CD14-positive monocyte (primary cell): ENCODE measurements around the gene STRIP1. TPM values are rescaled to one million over a fixed set of nuclear protein-coding genes. Genes with fewer than 3 reads are reported as not detected.

Experiments used
- DNase-seq, 3 donors: peaks; one replicate each; pipeline ENCODE4 v3.0.0-alpha.2; 2011 to 2022
- H2AFZ ChIP-seq: 2 replicates; pipeline ENCODE4 v1.6.0; 2012; ENCODE audit warnings: mild to moderate bottlenecking, low read depth, low read length, inconsistent platforms; ENCODE audit not compliant: insufficient read depth, poor library complexity, severe bottlenecking
- H3K27ac ChIP-seq, 2 donors: 1 replicate in 1 of 2; 2 replicates in 1 of 2; pipeline ENCODE4 v1.5.1; 2012 to 2013; ENCODE audit warnings: low read length in 2 of 2, control low read depth in 1 of 2, inconsistent platforms in 1 of 2, low read depth in 1 of 2, mild to moderate bottlenecking in 1 of 2
- H3K27me3 ChIP-seq, 2 donors: one replicate each; pipeline versions ENCODE4 v1.6.0 to v1.6.1; 2011 to 2013; ENCODE audit warnings: low read length in 2 of 2; ENCODE audit not compliant: control insufficient read depth in 2 of 2, insufficient read depth in 2 of 2
- H3K36me3 ChIP-seq, 2 donors: replicated peaks in 1 of 2; 1 replicate in 1 of 2; 2 replicates in 1 of 2; pipeline versions ENCODE4 v1.5.1 to v1.6.1; 2012 to 2013; ENCODE audit warnings: low read length in 2 of 2, control low read depth in 1 of 2, inconsistent platforms in 1 of 2, mild to moderate bottlenecking in 1 of 2; ENCODE audit not compliant: insufficient read depth in 2 of 2, control insufficient read depth in 1 of 2
- H3K4me1 ChIP-seq, 2 donors: 1 replicate in 1 of 2; 2 replicates in 1 of 2; pipeline versions ENCODE4 v1.5.1 to v1.6.1; 2012 to 2013; ENCODE audit warnings: low read length in 2 of 2, control low read depth in 1 of 2, inconsistent platforms in 1 of 2, mild to moderate bottlenecking in 1 of 2, moderate library complexity in 1 of 2; ENCODE audit not compliant: insufficient read depth in 2 of 2, control insufficient read depth in 1 of 2
- H3K4me2 ChIP-seq: replicated peaks from 2 replicates; pipeline ENCODE3; 2012; ENCODE audit warnings: low read length, moderate library complexity, mild to moderate bottlenecking; ENCODE audit not compliant: poor library complexity, severe bottlenecking; ENCODE audit errors: extremely low read depth
- H3K4me3 ChIP-seq, 3 experiments: fragments of 200-600 bp in 1 of 3; sonication (generic) in 1 of 3; replicated peaks in 1 of 3; 1 replicate in 2 of 3; 2 replicates in 1 of 3; pipeline ENCODE4 v1.5.1; 2011 to 2013; ENCODE audit warnings: low read length in 3 of 3, mild to moderate bottlenecking in 3 of 3, control low read depth in 2 of 3, low read depth in 2 of 3, inconsistent platforms in 1 of 3, moderate library complexity in 1 of 3
- H3K79me2 ChIP-seq: 2 replicates; pipeline ENCODE4 v1.6.0; 2012; ENCODE audit warnings: mild to moderate bottlenecking, control low read depth, inconsistent platforms, low read length, moderate library complexity; ENCODE audit not compliant: insufficient read depth
- H3K9ac ChIP-seq: 2 replicates; pipeline ENCODE4 v1.6.0; 2017; ENCODE audit warnings: low read length, mild to moderate bottlenecking; ENCODE audit not compliant: insufficient read depth, poor library complexity, severe bottlenecking
- H3K9me3 ChIP-seq, 2 donors: replicated peaks in 1 of 2; 1 replicate in 1 of 2; 2 replicates in 1 of 2; pipeline versions ENCODE4 v1.5.1 to v1.6.1; 2012 to 2013; ENCODE audit warnings: low read length in 2 of 2, control low read depth in 1 of 2; ENCODE audit not compliant: control insufficient read depth in 1 of 2, insufficient read depth in 1 of 2
- H4K20me1 ChIP-seq: 2 replicates; pipeline ENCODE4 v1.6.0; 2012; ENCODE audit warnings: mild to moderate bottlenecking, low read length, control low read depth, moderate library complexity; ENCODE audit not compliant: insufficient read depth
- H3K27ac Mint-ChIP-seq, 7 donors: one replicate each; pipeline ENCODE4 v1.8.0; 2020; ENCODE audit warnings: mild to moderate bottlenecking in 7 of 7, mixed read lengths in 7 of 7, moderate library complexity in 6 of 7, inconsistent platforms in 2 of 7
- H3K27me3 Mint-ChIP-seq, 3 donors: one replicate each; pipeline ENCODE4 v1.8.0; 2021 to 2022; ENCODE audit warnings: low read depth in 3 of 3, mild to moderate bottlenecking in 3 of 3, mixed read lengths in 3 of 3, moderate library complexity in 3 of 3, inconsistent platforms in 1 of 3
- H3K36me3 Mint-ChIP-seq, 2 donors: one replicate each; pipeline ENCODE4 v1.8.0; 2020; ENCODE audit warnings: mixed read lengths in 2 of 2, inconsistent platforms in 1 of 2, mild to moderate bottlenecking in 1 of 2
- H3K4me1 Mint-ChIP-seq: one replicate; pipeline ENCODE4 v1.8.0; 2020; ENCODE audit warnings: mild to moderate bottlenecking, mixed read lengths
- H3K4me3 Mint-ChIP-seq, 2 donors: one replicate each; pipeline ENCODE4 v1.8.0; 2020; ENCODE audit warnings: mild to moderate bottlenecking in 2 of 2, mixed read lengths in 2 of 2, moderate library complexity in 1 of 2
- H3K9me3 Mint-ChIP-seq, 7 donors: one replicate each; pipeline ENCODE4 v1.8.0; 2020 to 2022; ENCODE audit warnings: mixed read lengths in 7 of 7, mild to moderate bottlenecking in 6 of 7, moderate library complexity in 6 of 7, inconsistent platforms in 2 of 7
- WGBS: methylation state at CpG from one replicate; pipeline ENCODE4 v1.1.5; 2013; ENCODE audit warnings: missing lambda C conversion rate; ENCODE audit not compliant: insufficient coverage; 5-methylcytosine and 5-hydroxymethylcytosine counted together
- intact Hi-C, 2 donors: fragments of 100-400 bp; cut with micrococcal nuclease; formaldehyde crosslinking; loops; one replicate each; pipeline versions ENCODE4 v1.15.0 to v1.15.1; 2023
- polyA plus RNA-seq, 3 donors: library from polyadenylated mRNA; depleted of rRNA in 1 of 3; unstranded in 2 of 3; stranded (reverse) in 1 of 3; fragments of 300-500 nt in 2 of 3; fragments of >200 nt in 1 of 3; fragmentation: Illumina TruSeq in 2 of 3; gene quantifications; 1 replicate in 2 of 3; 2 replicates in 1 of 3; pipeline ENCODE4 v1.2.3, GENCODE V29; 2012 to 2021
- TF ChIP-seq, protein P1 (sequence below): fragments of 200-600 bp; IDR thresholded peaks from one replicate; pipeline ENCODE4 v1.8.0; 2022; ENCODE audit warnings: antibody characterized with exemption, mild to moderate bottlenecking

STRIP1 gene
- polyA plus RNA-seq, 3 donors = 8.9 to 33.6 (median 11.0) TPM

DNA sequence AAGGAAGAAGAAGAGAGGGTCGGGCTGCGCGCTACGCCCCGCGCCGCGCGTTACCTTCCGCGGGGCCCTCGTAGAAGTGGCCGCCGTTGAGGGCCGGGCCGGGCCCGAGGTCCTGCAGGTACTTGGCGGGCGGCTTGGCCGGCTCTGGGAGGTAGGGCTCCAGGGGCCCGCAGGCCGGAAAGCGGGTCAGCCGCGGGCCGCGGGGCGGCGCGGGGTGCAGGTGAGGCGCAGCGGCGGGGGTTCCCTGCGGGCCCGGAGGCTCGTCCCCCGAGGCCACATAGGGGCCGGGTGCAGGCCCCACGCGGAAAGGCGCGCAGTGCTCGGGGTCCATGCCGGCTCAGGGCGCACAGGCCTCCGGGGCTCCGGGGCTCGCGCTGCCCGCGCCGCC, 35.9 kb downstream of the STRIP1 start:
- Histone ChIP-seq H3K27me3 (peaks cover 53 to 75% of the 10 kb centered on the region in 2 donors), H4K20me1 (no peaks in the 10 kb centered on the region), H3K4me2 (no peak overlapping the region), H3K4me3 (no peak overlapping the region), H3K79me2 (no peaks in the 10 kb centered on the region), H3K4me1 (peaks cover 27 to 32% of the 10 kb centered on the region in 2 donors), H3K36me3 (no peaks in the 10 kb centered on the region), H2AFZ (no peak overlapping the region), H3K27ac (no peak overlapping the region), H3K9ac (no peak overlapping the region), H3K9me3 (peaks cover 0 to 27% of the 10 kb centered on the region in 2 donors)
- TF ChIP-seq, protein P1, sequence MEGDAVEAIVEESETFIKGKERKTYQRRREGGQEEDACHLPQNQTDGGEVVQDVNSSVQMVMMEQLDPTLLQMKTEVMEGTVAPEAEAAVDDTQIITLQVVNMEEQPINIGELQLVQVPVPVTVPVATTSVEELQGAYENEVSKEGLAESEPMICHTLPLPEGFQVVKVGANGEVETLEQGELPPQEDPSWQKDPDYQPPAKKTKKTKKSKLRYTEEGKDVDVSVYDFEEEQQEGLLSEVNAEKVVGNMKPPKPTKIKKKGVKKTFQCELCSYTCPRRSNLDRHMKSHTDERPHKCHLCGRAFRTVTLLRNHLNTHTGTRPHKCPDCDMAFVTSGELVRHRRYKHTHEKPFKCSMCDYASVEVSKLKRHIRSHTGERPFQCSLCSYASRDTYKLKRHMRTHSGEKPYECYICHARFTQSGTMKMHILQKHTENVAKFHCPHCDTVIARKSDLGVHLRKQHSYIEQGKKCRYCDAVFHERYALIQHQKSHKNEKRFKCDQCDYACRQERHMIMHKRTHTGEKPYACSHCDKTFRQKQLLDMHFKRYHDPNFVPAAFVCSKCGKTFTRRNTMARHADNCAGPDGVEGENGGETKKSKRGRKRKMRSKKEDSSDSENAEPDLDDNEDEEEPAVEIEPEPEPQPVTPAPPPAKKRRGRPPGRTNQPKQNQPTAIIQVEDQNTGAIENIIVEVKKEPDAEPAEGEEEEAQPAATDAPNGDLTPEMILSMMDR = no peak
- H3K4me3 Mint-ChIP-seq = peak overlapping the region in 1 of 2 donors; percentile 99
- H3K27me3 Mint-ChIP-seq = peaks cover 67 to 87% (median 72%) of the 10 kb centered on the region in 3 donors
- peaks cover 33% of the 10 kb centered on the region for H3K4me1 Mint-ChIP-seq
- WGBS = 2% methylated on average over 47 of the region's 52 CpGs
- no peak overlapping the region for H3K27ac Mint-ChIP-seq
- H3K9me3 Mint-ChIP-seq = peaks cover 0 to 20% (median 9%) of the 10 kb centered on the region in 7 donors
- intact Hi-C loops = no loop called here
- no peak for DNase-seq
- H3K36me3 Mint-ChIP-seq = peaks cover 3 to 18% of the 10 kb centered on the region in 2 donors

DNA sequence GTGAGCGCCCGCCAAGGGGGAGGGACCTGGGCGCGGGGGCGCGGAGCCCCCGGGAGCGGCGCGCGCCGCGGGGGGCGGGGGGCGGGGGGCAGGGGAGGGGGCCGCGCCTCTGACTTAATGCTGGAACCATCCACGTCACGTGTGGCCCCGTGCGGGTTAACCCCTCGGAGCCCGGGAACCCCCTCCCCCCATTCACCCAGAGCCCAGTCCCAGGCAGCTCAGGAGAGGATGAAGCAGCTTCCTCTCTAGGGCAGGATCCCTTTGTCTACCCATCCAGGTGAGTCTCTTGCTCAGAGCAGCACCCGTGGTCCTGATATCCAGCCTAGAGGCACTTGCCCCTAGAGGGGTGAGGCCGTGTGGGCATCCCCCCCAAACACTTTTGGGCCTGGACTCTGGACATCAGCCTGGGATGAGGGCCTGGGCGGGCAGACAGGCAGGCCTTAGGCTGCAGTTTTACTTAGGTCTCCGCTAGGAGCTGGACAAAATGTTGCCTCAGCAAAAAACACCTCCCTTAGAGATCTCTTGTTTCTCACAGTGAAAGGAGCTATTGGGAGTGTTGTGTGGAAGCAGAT, 36.3 kb downstream of the STRIP1 start, which contains the start of gene ALX3:
Gene ALX3 (minus strand): TSS at position 2 of the 572 bp plus-strand sequence. CDS start 60 bp downstream, outside the sequence.
- peaks cover 0 to 27% of the 10 kb centered on the region in 2 donors for H3K9me3 ChIP-seq
- H3K27ac ChIP-seq = no peak within 1 kb of the TSS
- H4K20me1 ChIP-seq = no peaks in the 10 kb centered on the region
- peaks cover 33% of the 10 kb centered on the region for H3K4me1 Mint-ChIP-seq
- H3K27me3 Mint-ChIP-seq = peaks cover 69 to 82% (median 71%) of the 10 kb centered on the region in 3 donors
- no peaks in the 10 kb centered on the region for H3K79me2 ChIP-seq
- H3K4me1 ChIP-seq = peaks cover 27 to 32% of the 10 kb centered on the region in 2 donors
- peaks cover 0 to 20% (median 9%) of the 10 kb centered on the region in 7 donors for H3K9me3 Mint-ChIP-seq
- H2AFZ ChIP-seq = no peak within 1 kb of the TSS
- intact Hi-C loops = no loop called here
- no peak within 1 kb of the TSS for H3K27ac Mint-ChIP-seq
- H3K9ac ChIP-seq = no peak within 1 kb of the TSS
- H3K36me3 Mint-ChIP-seq = peaks cover 3 to 18% of the 10 kb centered on the region in 2 donors
- TF ChIP-seq, protein P1 = no peak
- H3K27me3 ChIP-seq = peaks cover 53 to 70% of the 10 kb centered on the region in 2 donors
- H3K4me3 Mint-ChIP-seq = peak within 1 kb of the TSS; percentile 49 to 99
- peak within 1 kb of the TSS in 1 of 3 experiments; percentile 67 for H3K4me3 ChIP-seq
- H3K4me2 ChIP-seq = peak within 1 kb of the TSS; percentile 67
- no peaks in the 10 kb centered on the region for H3K36me3 ChIP-seq
- 11% methylated on average over 10 of the region's 27 CpGs for WGBS
- no peak for DNase-seq
